ENCODE data around the gene HOMER2. TPM values are rescaled to one million over a fixed set of nuclear protein-coding genes. Genes with fewer than 3 reads are reported as not detected.

HOMER2 gene
- total RNA-seq, 1 donor from 2014 or later = 18.7 TPM

DNA sequence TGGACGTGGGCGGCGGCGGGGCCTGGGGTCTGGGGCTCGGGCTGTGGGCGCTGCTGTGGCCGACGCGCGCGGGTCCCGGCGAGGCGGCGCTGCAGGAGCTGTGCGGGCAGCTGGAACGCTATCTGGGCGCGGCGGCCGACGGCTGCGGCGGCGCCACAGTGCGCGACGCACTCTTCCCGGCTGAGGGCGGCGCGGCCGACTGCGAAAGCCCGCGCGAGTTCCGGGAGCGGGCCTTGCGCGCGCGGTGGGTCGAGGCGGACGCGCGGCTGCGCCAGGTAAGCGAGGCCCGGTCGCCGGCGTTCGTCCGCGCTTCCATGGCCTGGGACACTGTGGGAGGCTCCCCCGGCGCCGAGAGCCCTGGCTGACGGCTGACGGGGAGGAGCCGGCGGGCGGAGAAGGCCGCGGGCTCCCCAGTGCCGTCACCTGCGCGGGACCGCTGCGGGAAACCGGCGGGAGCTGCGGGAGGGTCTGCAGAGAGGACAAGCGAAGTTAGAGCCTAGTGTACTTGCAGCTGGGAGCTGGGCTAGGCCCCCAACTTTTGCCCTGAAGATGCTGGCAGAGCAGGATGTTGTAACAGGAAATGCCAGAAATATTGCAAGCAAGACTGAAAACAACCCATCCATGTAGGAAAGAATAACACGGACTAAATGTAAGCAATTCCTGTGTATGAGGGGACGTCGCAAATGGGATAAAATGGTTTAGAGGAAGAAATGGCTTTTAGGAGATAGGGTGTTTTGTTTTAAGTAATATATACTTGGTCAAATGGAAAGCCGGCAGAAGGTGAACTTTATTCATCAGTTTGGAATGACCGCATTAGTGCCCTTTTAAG, 142.2 kb downstream of the HOMER2 start:
- H3K4me3 Mint-ChIP-seq = peak overlapping the region; percentile 91
- no peak for TF ChIP-seq CTCF (conservative IDR thresholded peaks at IDR 0.05)
- DNase-seq (ENCODE audit: low read depth, low spot score) = no peak
- H3K36me3 Mint-ChIP-seq (ENCODE audit: low read depth) = peaks cover 2% of the 10 kb centered on the region
- H3K27ac Mint-ChIP-seq (ENCODE audit: unreplicated experiment) = peak overlapping the region; percentile 17
- peaks cover 25% of the 10 kb centered on the region for H3K4me1 Mint-ChIP-seq
- no peaks in the 10 kb centered on the region for H3K9me3 Mint-ChIP-seq
- H3K27me3 Mint-ChIP-seq (ENCODE audit: low read depth) = no peaks in the 10 kb centered on the region

DNA sequence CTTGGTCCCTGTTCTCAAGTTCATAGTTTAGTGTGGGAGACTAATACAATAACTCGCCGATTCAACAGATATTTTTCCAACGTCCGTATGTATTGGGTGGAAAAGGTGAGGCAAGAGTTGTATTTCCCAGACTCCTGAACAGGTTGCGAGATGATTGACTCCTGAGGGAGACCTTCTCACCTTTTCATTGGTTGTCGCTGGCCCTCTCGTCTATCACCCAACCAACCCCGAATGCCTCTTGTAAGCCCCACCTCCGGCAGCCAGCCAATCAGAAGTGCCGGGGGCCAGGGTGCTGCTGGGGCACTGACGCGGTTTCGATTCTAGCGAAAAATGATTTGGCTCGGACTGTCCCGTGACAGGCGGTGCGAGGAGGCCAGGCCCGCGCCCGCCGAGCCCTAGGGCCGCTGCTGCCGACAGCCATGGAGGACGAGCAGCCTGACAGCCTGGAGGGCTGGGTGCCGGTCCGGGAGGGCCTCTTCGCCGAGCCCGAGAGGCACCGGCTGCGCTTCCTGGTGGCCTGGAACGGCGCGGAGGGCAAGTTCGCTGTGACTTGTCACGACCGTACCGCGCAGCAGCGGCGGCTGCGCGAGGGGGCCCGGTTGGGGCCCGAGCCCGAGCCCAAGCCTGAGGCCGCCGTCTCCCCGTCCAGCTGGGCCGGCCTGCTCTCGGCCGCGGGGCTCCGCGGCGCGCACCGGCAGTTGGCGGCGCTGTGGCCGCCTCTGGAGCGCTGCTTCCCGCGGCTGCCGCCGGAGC, 143.0 kb downstream of the HOMER2 start, which contains the start of gene WHAMM:
WHAMM (plus strand) TSS at position 321 of the 753 bp plus-strand sequence; CDS start at position 420, 99 bp downstream.
- no peaks in the 10 kb centered on the region for H3K27me3 Mint-ChIP-seq (ENCODE audit: low read depth)
- peaks cover 2% of the 10 kb centered on the region for H3K36me3 Mint-ChIP-seq (ENCODE audit: low read depth)
- H3K4me3 Mint-ChIP-seq = peak within 1 kb of the TSS; percentile 91
- H3K27ac Mint-ChIP-seq (ENCODE audit: unreplicated experiment) = peak within 1 kb of the TSS; percentile 17
- peaks cover 25% of the 10 kb centered on the region for H3K4me1 Mint-ChIP-seq
- TF ChIP-seq CTCF (conservative IDR thresholded peaks at IDR 0.05) = no peak
- H3K9me3 Mint-ChIP-seq = no peaks in the 10 kb centered on the region
- peak; percentile 85 for DNase-seq (ENCODE audit: low read depth, low spot score)

GRCh38 chr15:82808634-82809041, 143.9 kb downstream of the HOMER2 start:
- H3K27ac Mint-ChIP-seq (ENCODE audit: unreplicated experiment) = no peak overlapping the region
- peaks cover 2% of the 10 kb centered on the region for H3K36me3 Mint-ChIP-seq (ENCODE audit: low read depth)
- H3K27me3 Mint-ChIP-seq (ENCODE audit: low read depth) = peaks cover 1% of the 10 kb centered on the region
- H3K9me3 Mint-ChIP-seq = no peaks in the 10 kb centered on the region
- TF ChIP-seq CTCF (conservative IDR thresholded peaks at IDR 0.05) = no peak
- H3K4me1 Mint-ChIP-seq = peaks cover 25% of the 10 kb centered on the region
- peak overlapping the region; percentile 88 for H3K4me3 Mint-ChIP-seq
- no peak for DNase-seq (ENCODE audit: low read depth, low spot score)

DNA sequence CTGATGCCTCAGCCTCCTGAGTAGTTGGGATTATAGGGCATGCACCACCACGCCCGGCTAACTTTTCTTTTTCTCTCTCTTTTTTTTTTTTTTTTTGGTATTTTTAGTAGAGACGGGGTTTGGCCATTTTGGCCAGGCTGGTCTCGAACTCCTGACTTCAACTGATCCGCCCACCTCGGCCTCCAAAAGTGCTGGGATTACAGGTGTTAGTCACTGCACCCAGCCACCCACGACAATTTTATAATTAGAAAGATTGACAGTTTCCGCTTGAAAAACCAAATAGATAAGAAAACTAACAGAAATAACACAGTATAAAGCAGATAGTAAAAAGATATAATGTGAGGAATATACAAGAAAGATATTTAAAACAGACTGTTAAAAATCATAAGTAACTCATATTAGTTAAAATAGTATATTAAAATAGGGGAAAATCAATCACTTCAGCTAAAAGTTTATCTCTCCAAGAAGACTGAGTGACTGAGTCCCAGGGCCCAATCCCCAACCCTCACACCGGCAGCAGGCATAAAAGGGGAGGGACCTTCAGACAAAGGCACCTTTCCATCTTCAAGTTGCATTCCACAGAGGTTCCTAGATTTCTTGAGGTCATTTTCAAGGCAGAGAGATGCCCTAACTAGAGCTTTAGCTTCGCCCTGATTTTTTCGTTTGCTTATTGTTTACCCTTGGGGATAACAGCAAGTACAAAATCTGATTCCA, 144.4 kb downstream of the HOMER2 start:
- Mint-ChIP-seq H3K36me3 (ENCODE audit: low read depth) (peaks cover 2% of the 10 kb centered on the region), H3K4me1 (peaks cover 24% of the 10 kb centered on the region), H3K4me3 (peak overlapping the region; percentile 58), H3K27ac (ENCODE audit: unreplicated experiment) (no peak overlapping the region), H3K27me3 (ENCODE audit: low read depth) (peaks cover 4% of the 10 kb centered on the region), H3K9me3 (no peaks in the 10 kb centered on the region)
- DNase-seq (ENCODE audit: low read depth, low spot score) = no peak
- TF ChIP-seq CTCF (conservative IDR thresholded peaks at IDR 0.05) = no peak

DNA sequence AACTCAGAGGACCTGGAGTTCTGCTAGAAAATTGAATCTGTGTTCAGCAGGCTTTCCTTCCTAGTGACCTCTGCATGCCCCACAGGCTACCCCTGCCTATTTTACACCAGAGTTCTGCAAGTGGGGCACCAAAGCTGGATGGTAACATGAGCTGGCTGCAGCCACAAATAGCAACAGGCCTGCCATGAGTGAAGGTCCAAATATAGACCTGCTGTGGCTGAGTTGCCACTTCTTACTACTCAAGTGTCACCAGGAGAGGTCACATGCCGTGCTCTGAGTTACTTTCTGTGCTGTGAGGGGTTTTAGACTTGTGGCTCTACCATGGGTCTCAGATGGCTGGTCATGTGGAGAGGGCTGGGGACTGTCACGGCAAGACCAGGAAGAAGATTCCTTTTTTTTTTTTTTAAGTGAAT, 146.5 kb downstream of the HOMER2 start, which contains the start of gene FSD2:
FSD2 (minus strand) TSS at position 76 of the 413 bp plus-strand sequence. CDS start 18,679 bp downstream, outside the sequence.
- Mint-ChIP-seq H3K4me1 (peaks cover 15% of the 10 kb centered on the region), H3K36me3 (ENCODE audit: low read depth) (no peaks in the 10 kb centered on the region), H3K9me3 (no peaks in the 10 kb centered on the region), H3K4me3 (peak within 1 kb of the TSS; percentile 28), H3K27me3 (ENCODE audit: low read depth) (peaks cover 18% of the 10 kb centered on the region), H3K27ac (ENCODE audit: unreplicated experiment) (no peak within 1 kb of the TSS)
- DNase-seq (ENCODE audit: low read depth, low spot score) = no peak
- TF ChIP-seq CTCF (conservative IDR thresholded peaks at IDR 0.05) = no peak
